Upper lobe of left lung (tissue), 6 donors: ENCODE results near the gene APLF. TPM values are rescaled to one million over a fixed set of nuclear protein-coding genes. Genes with fewer than 3 reads are reported as not detected.
"Not testable (repeated sequence)": the region's sequence is repeated elsewhere in the genome, so short reads cannot be mapped to it uniquely, and the experiment has no call there.

Experiments used
- ATAC-seq, 2 donors: fragments of 200-7000 bp; cut with Tn5 transposase; one replicate each; pipeline ENCODE4 v1.9.1; 2022; ENCODE audit warnings: mild to moderate bottlenecking in 2 of 2, moderate library complexity in 2 of 2; ENCODE audit not compliant: low FRiP score in 2 of 2
- DNase-seq, 2 donors: peaks; one replicate each; pipeline ENCODE4 v3.0.0-alpha.2; 2019 to 2020
- H3K27ac ChIP-seq, 4 donors: fragments of 200-600 bp; sonication (generic); one replicate each; pipeline ENCODE4 v1.5.1; 2016 to 2019
- H3K27me3 ChIP-seq, 4 donors: fragments of 200-600 bp; sonication (generic); one replicate each; pipeline ENCODE4 v1.5.1; 2017 to 2019
- H3K36me3 ChIP-seq, 4 donors: fragments of 200-600 bp; sonication (generic); one replicate each; pipeline ENCODE4 v1.5.1; 2016 to 2019
- H3K4me1 ChIP-seq, 4 donors: fragments of 200-600 bp; sonication (generic); one replicate each; pipeline ENCODE4 v1.5.1; 2018 to 2019
- H3K4me3 ChIP-seq, 4 donors: fragments of 200-600 bp; sonication (generic); one replicate each; pipeline ENCODE4 v1.5.1; 2017 to 2019; ENCODE audit warnings: mild to moderate bottlenecking in 2 of 4, moderate library complexity in 1 of 4
- H3K9me3 ChIP-seq, 4 donors: fragments of 200-600 bp; sonication (generic); one replicate each; pipeline ENCODE4 v1.5.1; 2018 to 2019
- EP300 ChIP-seq, 4 donors: sonication (generic); formaldehyde crosslinking; IDR thresholded peaks; one replicate each; pipeline ENCODE4 v1.5.1; 2017; ENCODE audit warnings: antibody characterized with exemption in 4 of 4, control low read depth in 2 of 4
- POLR2A ChIP-seq, 4 donors: fragments of 450-650 bp; IDR thresholded peaks; one replicate each; pipeline ENCODE4 v1.5.1; 2016 to 2017; ENCODE audit warnings: antibody characterized with exemption in 4 of 4, mild to moderate bottlenecking in 2 of 4
- POLR2AphosphoS5 ChIP-seq, 2 donors: sonication (generic); formaldehyde crosslinking; IDR thresholded peaks; one replicate each; pipeline ENCODE4 v1.5.1; 2017; ENCODE audit warnings: antibody characterized with exemption in 2 of 2
- WGBS, 2 donors: methylation state at CpG; one replicate each; pipeline ENCODE4 v1.1.5; 2017 to 2018; 5-methylcytosine and 5-hydroxymethylcytosine counted together
- total RNA-seq, 6 donors: library from RNA; depleted of rRNA in 4 of 6; stranded (reverse); fragments of >200 nt in 4 of 6; gene quantifications; one replicate each; pipeline versions ENCODE4 v1.1.0 to v1.2.1, GENCODE V29; 2016 to 2021
- TF ChIP-seq, protein P1 (sequence below), 6 experiments: fragments of 450-650 bp in 4 of 6; fragments of 200-600 bp in 2 of 6; sonication (generic) in 2 of 6; IDR thresholded peaks; one replicate each; pipeline ENCODE4 v1.5.1; 2016 to 2019; ENCODE audit warnings: antibody characterized with exemption in 6 of 6
- donor health status: DM: no; HTN: no; CAD: no; lungs with moderate emphysema.
- donor health status: DM: no; HTN: yes; CAD: no; lungs with severe emphysema.

APLF gene
- total RNA-seq, 6 donors from 2014 or later = 3.7 to 5.5 (median 4.7) TPM

DNA sequence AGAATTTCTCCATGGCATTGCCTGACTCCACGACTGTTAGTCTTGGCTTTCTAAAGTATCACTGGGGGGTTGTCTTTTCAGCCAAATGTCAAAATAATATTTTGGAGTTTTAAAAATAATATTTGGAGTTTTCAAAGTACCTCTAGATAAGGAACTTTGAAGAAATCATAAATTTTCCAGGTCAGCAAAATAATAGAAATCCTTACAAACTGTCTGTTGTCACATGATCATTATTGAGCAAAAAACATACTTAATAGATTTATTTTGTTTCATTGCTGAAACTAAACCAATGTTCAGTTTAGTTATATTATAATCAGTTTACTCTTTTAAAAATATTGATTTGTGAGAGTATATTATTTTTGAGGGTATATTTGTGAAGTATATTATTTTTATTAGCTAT is 85.7 kb downstream of the APLF start:
- Histone ChIP-seq H3K27ac (no peak overlapping the region), H3K36me3 (no peaks in the 10 kb centered on the region), H3K9me3 (no peaks in the 10 kb centered on the region), H3K4me1 (no peaks in the 10 kb centered on the region), H3K4me3 (no peak overlapping the region), H3K27me3 (no peaks in the 10 kb centered on the region)
- no peak for DNase-seq
- TF ChIP-seq POLR2A (IDR thresholded peaks at IDR 0.05) (no peak), POLR2AphosphoS5 (IDR thresholded peaks at IDR 0.05) (no peak), EP300 (IDR thresholded peaks at IDR 0.05) (no peak)
- TF ChIP-seq, protein P1, sequence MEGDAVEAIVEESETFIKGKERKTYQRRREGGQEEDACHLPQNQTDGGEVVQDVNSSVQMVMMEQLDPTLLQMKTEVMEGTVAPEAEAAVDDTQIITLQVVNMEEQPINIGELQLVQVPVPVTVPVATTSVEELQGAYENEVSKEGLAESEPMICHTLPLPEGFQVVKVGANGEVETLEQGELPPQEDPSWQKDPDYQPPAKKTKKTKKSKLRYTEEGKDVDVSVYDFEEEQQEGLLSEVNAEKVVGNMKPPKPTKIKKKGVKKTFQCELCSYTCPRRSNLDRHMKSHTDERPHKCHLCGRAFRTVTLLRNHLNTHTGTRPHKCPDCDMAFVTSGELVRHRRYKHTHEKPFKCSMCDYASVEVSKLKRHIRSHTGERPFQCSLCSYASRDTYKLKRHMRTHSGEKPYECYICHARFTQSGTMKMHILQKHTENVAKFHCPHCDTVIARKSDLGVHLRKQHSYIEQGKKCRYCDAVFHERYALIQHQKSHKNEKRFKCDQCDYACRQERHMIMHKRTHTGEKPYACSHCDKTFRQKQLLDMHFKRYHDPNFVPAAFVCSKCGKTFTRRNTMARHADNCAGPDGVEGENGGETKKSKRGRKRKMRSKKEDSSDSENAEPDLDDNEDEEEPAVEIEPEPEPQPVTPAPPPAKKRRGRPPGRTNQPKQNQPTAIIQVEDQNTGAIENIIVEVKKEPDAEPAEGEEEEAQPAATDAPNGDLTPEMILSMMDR (IDR thresholded peaks at IDR 0.05) = no peak
- no peak for ATAC-seq
- 88 to 89% methylated on average over 1 of the region's 1 CpG for WGBS, 2 donors

DNA sequence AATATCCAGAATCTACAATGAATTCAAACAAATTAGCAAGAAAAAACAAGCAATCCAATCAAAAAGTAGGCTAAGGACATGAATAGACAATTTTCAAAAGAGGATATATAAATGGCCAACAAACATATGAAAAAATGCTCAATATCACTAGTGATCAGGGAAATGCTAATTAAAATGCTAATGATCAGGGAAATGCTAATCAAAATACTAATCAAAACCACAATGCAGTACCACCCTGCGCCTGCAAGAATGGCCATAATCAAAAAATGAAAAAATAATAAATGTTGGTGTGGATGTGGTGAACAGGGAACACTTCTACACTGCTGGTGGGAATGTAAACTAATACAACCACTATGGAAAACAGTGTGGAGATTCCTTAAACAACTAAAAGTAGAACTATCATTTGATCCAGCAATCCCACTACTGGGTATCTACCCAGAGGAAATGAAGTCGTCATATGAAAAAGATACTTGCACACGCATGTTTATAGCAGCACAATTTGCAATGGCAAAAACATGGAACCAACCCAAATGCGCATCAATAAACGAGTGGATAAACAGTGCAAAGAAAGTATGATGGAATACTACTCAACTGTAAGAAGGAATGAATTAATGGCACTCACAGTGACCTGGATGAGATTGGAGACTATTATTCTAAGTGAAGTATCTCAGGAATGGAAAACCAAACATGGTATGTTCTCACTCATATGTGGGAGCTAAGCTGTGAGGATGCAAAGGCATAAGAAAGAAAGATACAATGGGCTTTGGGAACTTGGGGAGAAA is 88.2 kb downstream of the APLF start:
- DNase-seq = not testable (repeated sequence)

DNA sequence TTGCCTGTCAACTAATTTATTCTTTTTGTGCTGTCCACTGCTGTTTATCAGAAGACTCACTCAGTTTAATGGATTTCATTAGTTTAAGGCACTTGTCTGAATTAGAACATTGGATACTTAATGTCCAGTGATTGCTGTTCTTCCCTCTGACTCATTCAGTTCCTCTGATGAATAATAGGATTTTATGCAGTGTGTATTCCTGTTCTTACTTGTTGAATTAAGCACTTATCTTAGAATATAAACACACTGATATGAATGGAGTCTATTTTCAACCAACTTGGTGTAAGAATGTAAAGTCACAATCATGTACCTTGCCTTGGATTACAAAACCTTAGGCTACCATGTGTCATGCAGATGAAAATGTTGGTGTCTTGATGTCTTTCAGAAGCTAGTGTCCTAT is 89.0 kb downstream of the APLF start:
- Histone ChIP-seq H3K9me3 (no peaks in the 10 kb centered on the region), H3K27ac (no peak overlapping the region), H3K36me3 (no peaks in the 10 kb centered on the region), H3K27me3 (no peaks in the 10 kb centered on the region), H3K4me1 (no peaks in the 10 kb centered on the region), H3K4me3 (no peak overlapping the region)
- DNase-seq (no peak), ATAC-seq (no peak)
- TF ChIP-seq POLR2AphosphoS5 (IDR thresholded peaks at IDR 0.05) (no peak), EP300 (IDR thresholded peaks at IDR 0.05) (no peak), POLR2A (IDR thresholded peaks at IDR 0.05) (no peak)
- TF ChIP-seq, protein P1 (IDR thresholded peaks at IDR 0.05) = no peak

More for the DNA sequence above, 88.2 kb downstream of the APLF start:
- ATAC-seq, H3K4me1 ChIP-seq, H3K36me3 ChIP-seq, H3K9me3 ChIP-seq, H3K4me3 ChIP-seq, H3K27ac ChIP-seq, H3K27me3 ChIP-seq: not testable (repeated sequence)
- 97% methylated on average over 5 of the region's 5 CpGs for WGBS, 2 donors

DNA sequence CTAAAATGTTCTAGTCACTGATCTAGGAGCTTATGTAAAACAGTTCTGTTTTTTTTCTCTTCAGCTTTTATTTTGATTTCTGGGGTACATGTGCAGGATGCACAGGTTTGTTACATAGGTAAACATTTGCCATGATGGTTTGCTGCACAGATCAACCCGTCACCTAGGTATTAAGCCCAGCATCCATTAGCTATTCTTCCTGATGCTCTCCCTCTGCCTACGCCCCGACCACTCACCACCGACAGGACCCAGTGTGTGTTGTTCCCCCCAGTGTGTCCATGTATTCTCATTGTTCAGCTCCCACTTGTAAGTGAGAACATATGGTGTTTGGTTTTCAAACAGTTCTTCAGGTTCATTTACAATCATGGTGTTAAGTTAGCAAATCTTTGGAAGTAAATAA is 91.2 kb downstream of the APLF start:
- ATAC-seq (no peak), DNase-seq (no peak)
- TF ChIP-seq POLR2A (IDR thresholded peaks at IDR 0.05) = no peak
- no peak for TF ChIP-seq EP300 (IDR thresholded peaks at IDR 0.05)
- TF ChIP-seq, protein P1 (IDR thresholded peaks at IDR 0.05) = no peak
- no peak for TF ChIP-seq POLR2AphosphoS5 (IDR thresholded peaks at IDR 0.05)
- no peak overlapping the region for H3K4me3 ChIP-seq
- no peaks in the 10 kb centered on the region for H3K36me3 ChIP-seq
- WGBS, 2 donors = 86 to 90% methylated on average over 3 to 4 of the region's 4 CpGs
- no peak overlapping the region for H3K27ac ChIP-seq
- no peaks in the 10 kb centered on the region for H3K4me1 ChIP-seq
- H3K27me3 ChIP-seq = no peaks in the 10 kb centered on the region
- H3K9me3 ChIP-seq = no peaks in the 10 kb centered on the region

DNA sequence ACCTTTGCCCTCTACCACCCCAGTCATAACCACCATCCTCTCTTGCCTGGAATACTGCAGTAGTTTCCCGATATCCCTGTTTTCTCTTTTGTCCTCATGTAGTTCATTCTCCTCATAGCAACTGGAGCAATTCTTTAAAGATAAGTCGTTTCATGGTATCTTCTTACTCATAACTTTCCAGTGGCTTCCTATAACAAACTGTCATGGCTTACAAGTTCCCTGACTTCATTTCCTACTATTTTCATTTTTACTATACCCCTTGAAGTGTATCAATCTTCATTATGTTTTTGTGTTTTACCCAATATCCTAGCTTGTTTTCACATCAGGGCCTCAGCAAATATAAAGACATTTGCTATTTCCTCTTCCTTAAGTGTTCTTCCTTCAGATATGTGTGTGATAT is 92.3 kb downstream of the APLF start:
- no peak for DNase-seq
- 89 to 94% methylated on average over 2 of the region's 2 CpGs for WGBS, 2 donors
- ATAC-seq = no peak
- Histone ChIP-seq H3K36me3 (no peaks in the 10 kb centered on the region), H3K27me3 (no peaks in the 10 kb centered on the region), H3K27ac (no peak overlapping the region), H3K4me1 (no peaks in the 10 kb centered on the region), H3K9me3 (no peaks in the 10 kb centered on the region), H3K4me3 (no peak overlapping the region)
- TF ChIP-seq, protein P1 (IDR thresholded peaks at IDR 0.05) = no peak
